Ovary (tissue), 3 donors: ENCODE results near the gene SNAPC2.

Source experiments
- CTCF ChIP-seq, 3 donors: fragments of 450-650 bp in 2 of 3; fragments of 200-600 bp in 1 of 3; IDR thresholded peaks; one replicate each; pipeline versions ENCODE4 v1.5.1 to v1.8.0; 2016 to 2022; ENCODE audit warnings: antibody characterized with exemption in 3 of 3, mild to moderate bottlenecking in 1 of 3
- EP300 ChIP-seq: sonication (generic); formaldehyde crosslinking; IDR thresholded peaks from one replicate; pipeline ENCODE4 v1.6.1; 2017; ENCODE audit warnings: antibody characterized with exemption
- POLR2A ChIP-seq: fragments of 450-650 bp; IDR thresholded peaks from one replicate; pipeline ENCODE4 v1.6.1; 2017; ENCODE audit warnings: antibody characterized with exemption, mild to moderate bottlenecking, moderate library complexity
- donor health status: DM: no; HTN: no; CAD: no.

DNA sequence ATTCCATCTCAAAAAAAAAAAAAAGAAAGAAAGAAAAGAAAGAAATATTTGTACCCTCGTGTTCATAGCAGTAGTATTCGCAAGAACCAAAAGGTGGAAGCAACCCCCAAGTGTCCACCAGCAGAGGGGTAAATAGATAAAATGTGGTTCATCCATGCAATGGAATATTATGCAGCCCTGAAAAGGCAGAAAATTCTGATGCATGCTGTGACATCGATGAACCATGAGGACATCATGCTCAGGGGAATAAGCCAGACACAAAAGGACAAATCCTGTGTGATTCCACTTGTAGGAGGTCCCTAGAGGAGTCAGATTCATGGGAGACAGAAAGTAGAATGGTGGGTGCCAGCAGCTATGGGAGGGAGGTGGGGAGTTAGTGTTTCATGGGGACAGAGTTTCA, 38.2 kb upstream of the SNAPC2 start:
- TF ChIP-seq CTCF (IDR thresholded peaks at IDR 0.05): no peak
- no peak for TF ChIP-seq POLR2A
- TF ChIP-seq EP300: no peak
